Measurements from ENCODE around the gene CELF4. TPM values are rescaled to one million over a fixed set of nuclear protein-coding genes. Genes with fewer than 3 reads are reported as not detected.

Gene CELF4
- total RNA-seq, 2 donors from 2014 or later: 3.3 to 4.7 TPM

DNA sequence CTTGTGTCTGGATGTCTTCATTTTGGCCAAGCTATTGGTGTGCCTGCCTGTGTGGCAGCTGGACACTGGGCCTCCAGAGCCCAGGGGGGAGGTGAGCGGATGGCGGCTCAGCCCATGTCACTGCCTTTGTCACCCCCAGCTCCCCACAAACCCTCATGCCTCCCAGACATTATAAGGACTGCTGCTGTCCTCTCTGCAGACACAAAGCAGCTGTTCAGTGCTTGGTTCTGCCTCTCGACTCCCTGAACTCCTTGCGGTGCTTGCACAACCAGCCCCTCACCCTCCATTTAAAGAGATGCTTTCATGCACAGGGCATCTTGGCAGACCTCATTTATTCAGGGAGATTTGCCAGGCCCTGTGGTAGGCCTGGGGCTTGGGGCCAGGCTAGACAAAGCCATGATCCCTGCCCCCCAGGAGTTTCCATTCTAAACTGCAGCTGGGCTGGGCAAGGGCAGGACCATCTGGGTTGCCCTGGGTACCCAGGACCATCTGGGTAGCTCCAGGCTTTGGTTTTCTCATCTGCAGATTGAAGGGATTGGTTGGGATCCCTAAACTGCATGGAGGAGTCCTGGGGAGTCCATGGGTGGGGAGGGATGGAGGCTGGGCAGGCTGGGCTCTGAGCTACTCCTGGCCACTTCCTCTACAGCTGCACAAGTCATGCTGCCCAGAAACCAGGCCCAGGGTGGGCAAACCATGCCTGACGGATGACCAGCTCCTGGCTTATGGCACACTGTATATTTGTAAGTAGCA, 168.5 kb downstream of the CELF4 start:
- DNase-seq: no peak
- WGBS, 2 donors: 51 to 81% methylated on average over 3 to 5 of the region's 5 CpGs
- H3K9me3 ChIP-seq: no peaks in the 10 kb centered on the region

DNA sequence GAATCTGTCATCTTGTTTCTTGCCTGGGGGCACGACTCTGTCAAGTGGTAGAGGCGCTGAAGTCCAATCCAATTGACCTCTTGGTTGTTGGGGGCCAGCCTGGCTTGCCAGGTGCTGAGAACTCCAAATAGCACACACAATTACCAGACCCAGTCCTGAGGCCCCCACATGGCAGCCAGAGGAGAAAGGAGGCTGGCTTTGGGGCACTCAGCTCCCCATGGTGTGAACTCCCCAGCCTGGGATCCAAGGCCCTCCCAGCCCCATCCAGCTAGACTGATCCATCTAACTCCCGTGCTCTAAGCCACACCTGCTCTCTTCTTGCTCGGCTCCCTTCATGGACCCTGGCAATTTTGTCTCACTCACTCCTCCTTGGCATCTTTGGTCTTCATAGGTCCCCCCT, 170.0 kb downstream of the CELF4 start:
- WGBS, 2 donors: 81 to 88% methylated on average over 4 of the region's 4 CpGs
- peaks cover 0 to 3% of the 10 kb centered on the region in 2 donors for H3K27me3 ChIP-seq
- H3K36me3 ChIP-seq (replicated peaks in 1 of 2; ENCODE audit: insufficient read depth in 1 of 2, low read depth in 2 of 2): no peaks in the 10 kb centered on the region
- no peak for TF ChIP-seq POLR2A (IDR thresholded peaks at IDR 0.05)
- TF ChIP-seq, protein P1, sequence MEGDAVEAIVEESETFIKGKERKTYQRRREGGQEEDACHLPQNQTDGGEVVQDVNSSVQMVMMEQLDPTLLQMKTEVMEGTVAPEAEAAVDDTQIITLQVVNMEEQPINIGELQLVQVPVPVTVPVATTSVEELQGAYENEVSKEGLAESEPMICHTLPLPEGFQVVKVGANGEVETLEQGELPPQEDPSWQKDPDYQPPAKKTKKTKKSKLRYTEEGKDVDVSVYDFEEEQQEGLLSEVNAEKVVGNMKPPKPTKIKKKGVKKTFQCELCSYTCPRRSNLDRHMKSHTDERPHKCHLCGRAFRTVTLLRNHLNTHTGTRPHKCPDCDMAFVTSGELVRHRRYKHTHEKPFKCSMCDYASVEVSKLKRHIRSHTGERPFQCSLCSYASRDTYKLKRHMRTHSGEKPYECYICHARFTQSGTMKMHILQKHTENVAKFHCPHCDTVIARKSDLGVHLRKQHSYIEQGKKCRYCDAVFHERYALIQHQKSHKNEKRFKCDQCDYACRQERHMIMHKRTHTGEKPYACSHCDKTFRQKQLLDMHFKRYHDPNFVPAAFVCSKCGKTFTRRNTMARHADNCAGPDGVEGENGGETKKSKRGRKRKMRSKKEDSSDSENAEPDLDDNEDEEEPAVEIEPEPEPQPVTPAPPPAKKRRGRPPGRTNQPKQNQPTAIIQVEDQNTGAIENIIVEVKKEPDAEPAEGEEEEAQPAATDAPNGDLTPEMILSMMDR (IDR thresholded peaks at IDR 0.05): no peak
- DNase-seq (no peak), ATAC-seq (no peak)
- peaks cover 15% of the 10 kb centered on the region for H3K4me1 ChIP-seq
- H3K27ac ChIP-seq: no peak overlapping the region
- H3K4me3 ChIP-seq: no peak overlapping the region
- intact Hi-C loops (cut with DNase I): no loop called here
- H3K9me3 ChIP-seq: no peaks in the 10 kb centered on the region

More for the DNA sequence above, 168.5 kb downstream of the CELF4 start:
- no peak overlapping the region for H3K27ac ChIP-seq
- H3K4me1 ChIP-seq: peaks cover 15% of the 10 kb centered on the region
- peaks cover 0 to 3% of the 10 kb centered on the region in 2 donors for H3K27me3 ChIP-seq
- TF ChIP-seq, protein P1 (IDR thresholded peaks at IDR 0.05): no peak
- no peak for TF ChIP-seq POLR2A (IDR thresholded peaks at IDR 0.05)
- no peak overlapping the region for H3K4me3 ChIP-seq
- intact Hi-C loops (cut with DNase I): no loop called here
- H3K36me3 ChIP-seq (replicated peaks in 1 of 2; ENCODE audit: insufficient read depth in 1 of 2, low read depth in 2 of 2): no peaks in the 10 kb centered on the region
- no peak for ATAC-seq

DNA sequence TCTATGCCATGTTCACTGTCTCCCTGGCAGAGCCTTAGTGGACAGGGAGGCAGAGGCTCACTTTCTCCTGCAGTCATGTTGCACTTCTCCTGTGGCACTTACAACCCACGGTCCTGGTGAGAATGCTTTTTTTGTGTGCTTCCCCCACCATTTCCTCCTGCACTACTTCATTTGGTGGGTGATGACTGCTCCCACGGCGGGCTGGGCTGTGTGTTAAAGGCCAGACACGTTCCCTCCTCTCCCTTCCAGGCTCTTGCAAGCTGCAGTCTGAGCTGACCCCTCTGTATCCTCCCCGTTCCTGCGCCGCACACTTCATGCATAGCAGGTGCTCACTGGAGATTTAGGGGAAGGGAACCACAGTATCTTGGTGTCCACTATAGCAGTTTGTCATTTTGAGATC, 170.5 kb downstream of the CELF4 start:
- TF ChIP-seq POLR2A (IDR thresholded peaks at IDR 0.05): no peak
- TF ChIP-seq, protein P1 (IDR thresholded peaks at IDR 0.05): no peak
- ATAC-seq (no peak), DNase-seq (no peak)
- Histone ChIP-seq H3K27me3 (peaks cover 0 to 3% of the 10 kb centered on the region in 2 donors), H3K4me1 (peaks cover 15% of the 10 kb centered on the region), H3K27ac (no peak overlapping the region), H3K9me3 (peaks cover 0 to 2% (median 0%) of the 10 kb centered on the region in 3 donors), H3K4me3 (no peak overlapping the region), H3K36me3 (replicated peaks in 1 of 2; ENCODE audit: insufficient read depth in 1 of 2, low read depth in 2 of 2) (no peaks in the 10 kb centered on the region)
- 78 to 79% methylated on average over 7 of the region's 7 CpGs for WGBS, 2 donors
- intact Hi-C loops (cut with DNase I): no loop called here

GRCh38 chr18:37394610-37394965, 171.0 kb downstream of the CELF4 start:
- H3K27me3 ChIP-seq: peaks cover 0 to 3% of the 10 kb centered on the region in 2 donors
- H3K4me1 ChIP-seq: peaks cover 15% of the 10 kb centered on the region
- no peak overlapping the region for H3K27ac ChIP-seq
- TF ChIP-seq, protein P1 (IDR thresholded peaks at IDR 0.05): no peak
- no peak for TF ChIP-seq POLR2A (IDR thresholded peaks at IDR 0.05)
- H3K36me3 ChIP-seq (replicated peaks in 1 of 2; ENCODE audit: insufficient read depth in 1 of 2, low read depth in 2 of 2): no peaks in the 10 kb centered on the region
- intact Hi-C loops (cut with DNase I): no loop called here
- no peak for ATAC-seq
- peaks cover 0 to 7% (median 0%) of the 10 kb centered on the region in 3 donors for H3K9me3 ChIP-seq
- no peak for DNase-seq
- 38 to 67% methylated on average over 4 to 5 of the region's 5 CpGs for WGBS, 2 donors
- H3K4me3 ChIP-seq: no peak overlapping the region

Measured in body of pancreas (tissue), 4 donors.